NCI-H146 (cell line): ENCODE data around the gene C4orf50.
A peak's percentile ranks its signal among the peaks of the same experiment; 100 is the strongest.
"Not testable (repeated sequence)": the region's sequence is repeated elsewhere in the genome, so short reads cannot be mapped to it uniquely, and the experiment has no call there.

Source experiments
- DNase-seq: peaks from one replicate; lab custom pipeline; 2025; lab: John Stamatoyannopoulos, UW

The C4orf50 gene

DNA sequence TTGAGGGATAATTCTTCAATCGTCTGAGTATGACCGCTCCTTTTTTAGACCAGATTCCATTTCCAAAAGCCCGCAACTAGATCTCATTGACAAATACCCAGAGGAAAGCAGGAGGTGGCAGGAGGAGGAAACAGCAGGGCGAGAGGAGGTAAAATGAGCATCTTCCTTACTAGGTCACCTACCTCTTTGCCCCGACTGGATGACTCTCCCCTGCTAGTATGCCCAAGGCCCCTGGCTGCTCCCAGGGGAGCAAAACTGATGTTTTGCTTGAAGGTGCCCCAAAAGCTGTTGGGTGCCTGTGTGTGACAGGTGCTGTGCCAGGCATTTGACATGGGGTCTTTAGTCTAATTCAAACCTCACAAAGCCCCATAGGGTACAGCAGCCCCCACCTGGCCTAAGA, 48.9 kb downstream of the C4orf50 start:
- no peak for DNase-seq

DNA sequence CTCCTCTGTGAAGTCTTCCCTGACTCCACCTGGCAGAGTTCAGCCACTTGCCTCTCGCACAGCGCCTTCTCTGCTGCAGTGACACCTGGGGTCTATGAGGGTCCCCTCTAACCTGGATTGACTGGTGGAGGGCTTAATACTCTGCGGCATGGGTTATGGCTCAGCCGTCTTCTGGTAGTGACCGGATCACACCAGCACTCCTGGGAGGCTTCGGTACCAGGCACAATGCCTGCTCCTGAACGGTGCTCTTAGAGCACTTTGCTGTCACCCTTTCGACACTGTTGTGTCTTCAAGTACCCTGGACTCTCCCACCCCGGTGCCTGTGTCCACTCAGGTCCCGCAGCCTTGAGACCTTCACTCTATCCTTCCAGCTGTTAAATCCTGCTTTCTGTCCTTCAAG, 50.0 kb downstream of the C4orf50 start:
- no peak for DNase-seq

DNA sequence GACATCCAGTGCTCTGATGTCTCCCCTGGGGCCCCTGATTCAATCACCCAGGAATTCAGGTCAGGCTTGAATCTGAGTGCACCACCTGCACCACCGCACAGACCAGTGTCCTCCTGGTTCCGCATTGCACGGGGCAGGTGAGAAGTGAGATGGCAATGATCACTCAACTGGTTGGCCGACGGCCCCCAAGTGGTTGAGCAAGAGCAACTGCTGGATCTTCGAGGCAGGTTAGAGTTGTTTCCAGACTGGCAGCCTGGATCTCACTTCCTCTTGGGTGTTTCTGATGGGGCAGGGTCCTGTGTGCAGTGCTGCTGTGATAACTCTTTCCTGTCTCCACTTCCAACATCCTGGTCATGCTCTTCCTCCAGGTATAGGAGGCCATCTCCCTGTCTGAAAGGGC, 50.4 kb downstream of the C4orf50 start:
- no peak for DNase-seq

DNA sequence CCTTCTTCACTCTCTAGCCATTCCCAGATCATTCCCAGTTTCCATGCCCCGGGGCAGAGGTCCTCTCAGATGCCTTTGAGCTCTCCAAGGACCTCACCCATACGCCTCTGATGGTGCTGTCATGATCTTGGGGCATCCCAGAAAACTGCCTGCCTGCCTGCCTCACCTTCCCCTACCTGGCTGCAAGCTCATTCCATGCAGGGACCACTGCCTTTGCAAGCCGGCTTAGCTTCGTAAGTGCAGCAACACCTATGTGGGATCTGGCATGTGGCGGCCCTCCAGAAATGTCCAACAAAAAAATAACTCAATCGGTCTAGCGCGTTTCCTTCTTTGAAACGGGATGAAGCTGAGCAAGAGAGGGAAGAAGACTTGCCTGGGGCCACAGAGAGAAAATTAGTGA, 53.0 kb downstream of the C4orf50 start:
- DNase-seq: no peak

DNA sequence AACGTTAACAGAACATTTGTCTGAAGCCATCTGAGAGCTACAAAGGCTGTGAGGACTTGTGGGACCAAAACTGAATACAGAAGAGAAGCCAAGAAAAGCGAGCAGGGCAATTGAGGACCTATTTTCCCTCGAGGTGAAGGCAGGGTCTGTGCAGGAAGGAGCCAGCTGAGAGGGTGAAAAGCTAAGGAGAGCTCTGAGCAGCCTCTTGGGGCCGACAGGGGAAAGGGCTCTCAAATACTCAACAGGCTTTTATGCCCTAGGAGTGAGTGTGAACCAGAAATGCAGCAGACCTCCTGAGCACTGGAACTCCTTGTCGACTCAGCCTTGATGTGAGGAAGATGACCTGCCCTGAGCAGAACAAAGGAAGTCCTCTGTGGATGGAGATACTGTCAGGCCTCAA, 54.2 kb downstream of the C4orf50 start:
- no peak for DNase-seq

DNA sequence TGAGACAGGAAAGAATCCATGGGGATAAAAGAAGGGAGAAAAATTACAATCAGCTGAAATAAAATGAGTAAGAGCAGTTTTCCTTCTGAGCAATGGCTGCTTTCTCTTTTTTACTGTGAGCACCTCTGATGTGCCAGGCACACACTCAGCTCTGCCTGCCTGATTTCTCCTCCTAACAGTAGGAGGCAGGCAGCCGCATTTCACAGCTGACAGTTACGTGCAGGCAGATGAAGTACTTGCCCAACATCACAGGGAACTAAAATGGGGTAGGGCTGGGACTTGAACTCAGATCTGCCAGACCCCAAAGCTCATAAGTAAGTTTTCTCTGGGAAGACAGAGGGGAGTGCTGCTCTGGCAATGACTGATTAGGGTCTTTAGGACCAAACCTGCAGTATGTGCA, 54.6 kb downstream of the C4orf50 start:
- DNase-seq: no peak

DNA sequence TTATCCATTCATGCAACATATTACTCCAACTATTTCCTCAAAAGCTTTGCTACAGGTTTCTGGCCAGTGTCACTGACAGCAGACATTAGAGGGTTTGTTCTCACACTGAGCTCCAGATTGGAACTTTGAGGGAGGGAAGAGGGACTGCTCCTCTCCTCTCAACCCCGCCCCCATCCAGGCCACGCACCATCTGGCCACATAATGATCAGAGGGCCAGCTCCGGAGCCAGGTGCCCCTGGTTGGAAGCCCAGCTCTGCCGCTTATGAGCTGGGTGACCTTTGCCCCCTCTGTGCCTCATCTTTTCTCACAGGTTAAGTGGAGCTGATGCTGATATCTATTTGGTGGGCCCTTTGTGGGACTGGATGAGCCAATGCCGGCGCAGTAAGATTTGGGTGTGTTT, 55.8 kb downstream of the C4orf50 start:
- DNase-seq: peak; percentile 22

DNA sequence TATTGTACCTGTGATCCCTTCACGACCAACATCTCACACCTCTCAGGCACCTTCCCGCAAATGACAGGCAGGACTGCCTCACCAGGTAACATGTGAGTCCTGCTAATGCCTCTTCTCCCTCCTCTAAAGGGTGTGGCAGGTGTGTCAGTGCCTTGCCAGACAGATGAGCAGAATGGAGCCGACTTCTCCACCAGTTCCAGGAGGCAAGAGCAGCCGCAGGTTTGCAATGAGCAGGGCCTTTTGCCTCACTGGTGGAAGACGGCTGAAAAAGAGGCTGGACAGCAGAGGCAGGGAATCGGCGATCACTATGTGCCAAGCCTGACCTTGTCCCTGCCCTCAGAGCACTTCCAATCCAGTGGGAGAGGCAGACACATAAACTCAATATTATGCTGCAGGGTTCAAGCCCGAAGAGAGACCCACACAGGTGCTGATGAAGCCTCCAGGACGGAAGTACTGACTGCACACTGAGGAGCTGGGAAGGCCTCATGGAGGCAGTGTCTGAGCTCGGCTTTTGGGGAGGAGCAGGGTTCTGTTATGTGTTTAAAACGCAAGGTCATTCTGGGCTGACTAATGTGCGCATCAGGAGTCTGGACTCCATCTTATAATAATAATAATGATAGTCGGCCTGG, 57.9 kb downstream of the C4orf50 start:
- DNase-seq: no peak

DNA sequence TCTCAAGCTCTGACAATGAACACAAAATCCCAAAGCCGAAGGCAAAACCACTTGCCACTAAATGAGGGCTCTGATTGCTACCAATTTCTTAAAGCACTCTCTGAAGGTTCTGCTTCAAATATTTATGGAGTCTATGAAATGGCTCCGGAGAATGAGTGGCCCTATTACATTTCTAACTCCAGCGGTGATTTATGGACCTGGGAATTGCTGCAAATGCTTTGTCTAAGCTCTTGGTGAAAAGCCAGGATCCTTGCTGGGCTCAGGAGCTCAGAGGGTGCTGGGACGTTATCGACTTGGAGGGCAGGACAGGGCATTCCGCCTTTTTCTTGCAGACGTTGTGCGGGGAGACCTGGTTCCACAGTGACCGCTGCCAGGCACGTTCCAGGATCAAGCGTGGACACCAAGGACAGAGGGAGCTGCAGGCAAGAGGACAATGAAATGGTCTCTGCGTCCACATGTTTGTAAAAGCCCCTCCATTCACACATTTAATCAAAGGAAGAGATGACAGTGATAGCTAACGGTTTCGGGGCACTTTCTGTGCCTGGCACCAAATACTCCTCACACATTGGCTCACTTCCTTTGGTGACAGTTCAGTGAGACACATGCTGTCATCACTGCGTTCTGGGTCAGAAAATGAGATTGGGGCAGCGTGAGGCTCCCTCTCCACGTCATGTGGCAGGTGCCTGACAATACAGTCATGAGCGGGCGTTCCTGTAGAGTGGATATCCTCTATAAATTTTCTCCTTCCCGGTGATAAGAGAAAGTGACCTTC, 58.8 kb downstream of the C4orf50 start:
- DNase-seq: no peak

DNA sequence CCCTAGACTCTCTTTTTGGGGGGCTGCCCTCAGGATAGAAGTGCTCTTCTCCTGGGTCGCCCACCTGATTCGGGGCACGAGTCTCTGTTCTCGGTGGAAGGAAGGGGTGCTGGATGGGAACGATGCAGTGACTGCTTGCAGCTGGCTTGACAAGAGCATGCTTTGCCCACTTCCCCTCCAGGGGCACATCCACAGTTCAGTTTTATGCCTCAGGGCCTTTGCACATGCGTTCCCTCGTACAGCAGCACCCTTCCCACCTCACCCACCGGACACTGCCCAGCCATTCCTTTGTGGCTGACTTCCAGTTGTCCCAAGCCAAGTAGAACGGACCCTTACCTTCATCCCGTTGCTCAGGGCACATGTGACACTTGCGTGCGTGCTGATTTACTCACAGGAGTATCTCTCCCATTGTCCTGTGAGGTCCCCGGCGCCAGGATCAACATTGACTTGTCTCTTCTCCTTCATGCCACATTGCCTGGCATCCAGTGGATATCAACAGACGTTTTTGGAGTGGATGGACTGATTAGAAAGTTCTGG, 60.0 kb downstream of the C4orf50 start:
- no peak for DNase-seq

DNA sequence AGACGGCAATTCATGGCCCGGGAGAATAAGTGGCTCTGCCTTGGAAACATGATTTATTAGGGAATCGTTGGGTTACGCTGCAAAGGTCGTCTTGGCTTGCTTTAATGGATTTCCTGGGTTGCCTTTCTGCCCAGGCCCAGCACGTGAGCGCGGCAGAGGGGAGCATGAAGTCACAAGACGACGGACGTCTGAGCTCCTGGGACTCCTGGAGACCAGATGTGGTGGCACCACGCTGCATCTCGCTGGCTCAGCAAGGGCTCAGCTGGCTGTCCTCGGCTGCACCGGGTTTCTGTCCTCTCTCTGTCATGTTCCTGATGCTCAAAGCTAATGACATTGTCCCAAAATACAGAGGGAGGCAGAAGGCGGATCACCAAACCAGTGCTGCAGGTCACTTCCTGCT, 61.2 kb downstream of the C4orf50 start:
- no peak for DNase-seq

DNA sequence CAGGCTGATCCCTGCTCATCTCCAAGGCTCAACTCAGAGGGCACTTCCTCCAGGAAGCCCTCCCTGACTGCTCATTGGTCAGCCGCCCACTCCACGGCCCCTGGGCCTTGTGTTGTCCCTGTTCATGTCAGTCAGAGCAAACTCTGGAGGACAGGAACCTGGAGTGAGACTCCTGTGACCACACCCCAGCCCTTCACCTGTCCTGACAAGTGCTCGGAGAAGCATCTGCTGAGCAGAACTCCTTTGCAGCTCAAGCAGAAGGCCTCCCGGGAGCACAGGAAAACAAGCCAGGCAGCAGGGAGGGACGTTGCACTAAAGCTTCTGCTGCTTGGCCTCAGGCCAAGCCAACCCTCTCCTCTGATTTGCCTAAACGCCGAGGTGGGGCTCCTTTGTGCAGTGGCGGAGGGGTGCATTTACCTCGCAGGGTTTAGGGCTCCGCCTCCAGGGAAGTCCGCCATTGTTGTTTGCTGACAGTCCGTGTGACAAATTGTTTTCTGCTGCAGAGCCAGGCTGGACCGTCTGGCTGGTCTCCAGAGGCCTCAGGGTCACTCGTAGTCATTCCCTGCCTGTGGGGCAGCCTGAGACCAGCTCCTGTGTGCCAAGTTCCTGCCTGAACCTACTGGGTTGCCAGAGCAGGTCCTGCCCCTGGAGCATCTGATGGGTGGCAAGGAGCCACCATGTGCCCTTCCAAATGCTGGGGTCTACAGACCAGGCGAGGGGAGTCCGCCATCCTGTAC, 61.8 kb downstream of the C4orf50 start:
- DNase-seq: peak; percentile 98

DNA sequence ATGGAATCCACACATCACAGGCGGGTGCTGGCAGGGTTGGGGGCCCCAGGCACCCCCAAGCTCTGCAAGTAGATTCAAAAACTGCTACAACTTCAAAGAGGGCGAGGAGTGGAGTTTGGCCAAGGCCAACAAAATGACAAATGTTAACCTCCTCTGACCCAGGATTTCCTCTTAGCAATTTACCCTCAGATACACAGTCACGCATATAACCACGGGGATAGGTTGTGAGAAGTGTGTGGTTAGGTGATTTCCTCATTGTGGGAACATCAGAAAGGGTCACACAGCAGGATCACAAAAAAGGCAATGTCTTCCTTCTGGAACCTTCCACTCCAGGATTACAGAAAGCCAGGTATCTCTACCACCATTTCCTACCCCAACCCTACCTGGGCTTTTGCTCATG, 62.4 kb downstream of the C4orf50 start:
- DNase-seq: no peak

DNA sequence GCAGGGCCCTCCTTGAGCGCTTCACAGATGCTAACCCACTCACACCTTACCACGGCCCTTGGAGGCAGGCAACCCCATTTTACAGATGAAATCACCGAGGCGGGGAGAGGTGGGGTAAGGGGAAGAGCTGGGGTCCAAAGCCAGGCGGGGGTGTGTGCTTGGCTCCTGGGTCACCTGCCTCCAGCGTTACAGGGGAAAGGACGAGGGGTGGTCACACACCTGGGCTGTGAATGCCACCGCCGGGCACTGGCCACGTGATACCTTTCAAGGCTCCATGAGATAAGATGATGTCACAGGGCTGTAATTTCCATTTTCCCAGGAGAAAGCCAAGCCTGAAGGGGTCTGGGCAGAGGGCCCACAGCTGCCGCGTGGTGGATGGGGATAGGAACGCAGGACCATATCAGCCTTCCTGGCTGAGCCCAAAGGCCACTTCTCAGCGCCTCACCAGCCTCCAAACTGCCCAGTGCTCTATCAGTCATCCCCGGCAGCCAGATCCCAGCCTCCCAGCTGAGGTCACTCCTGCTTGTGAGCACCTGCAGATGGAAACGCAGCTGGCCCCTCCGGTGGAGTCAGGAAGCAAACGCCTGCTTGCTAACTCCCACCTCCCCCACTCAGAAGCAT, 62.9 kb downstream of the C4orf50 start:
- DNase-seq: peak; percentile 94

DNA sequence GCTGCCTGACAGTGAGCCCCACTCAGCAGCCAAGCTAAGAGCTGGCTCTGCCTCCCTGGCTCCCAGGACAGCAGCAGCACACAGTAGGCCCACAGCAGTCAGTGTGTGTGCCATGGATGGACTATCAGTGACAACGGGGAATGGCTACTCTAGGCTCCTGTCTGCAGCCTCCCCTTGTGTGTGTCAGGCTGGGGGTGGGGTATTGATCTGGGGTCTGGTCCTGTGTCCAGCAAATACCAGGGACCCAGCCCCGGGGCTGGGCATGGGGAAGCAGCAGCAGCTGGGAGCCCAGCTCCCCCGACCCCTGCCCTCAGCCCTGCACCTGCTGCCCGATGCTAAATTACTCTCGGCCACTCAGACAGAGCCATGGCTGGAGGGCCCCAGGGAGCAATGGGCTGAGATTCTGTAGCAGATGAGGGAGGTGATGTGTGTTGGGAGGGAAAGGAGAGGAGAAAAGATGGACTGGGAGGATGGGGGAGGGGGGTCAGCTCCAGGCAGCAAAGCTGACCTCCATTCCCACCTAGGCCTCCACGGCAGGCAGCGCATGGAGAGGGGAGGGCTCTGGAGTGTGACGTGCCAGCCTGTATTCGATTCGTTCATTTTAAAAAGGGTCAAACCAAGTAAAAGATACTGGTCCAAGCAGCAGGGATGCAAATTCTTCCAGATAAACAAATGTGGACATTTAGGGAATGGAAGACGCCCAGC, 64.0 kb downstream of the C4orf50 start:
- no peak for DNase-seq

DNA sequence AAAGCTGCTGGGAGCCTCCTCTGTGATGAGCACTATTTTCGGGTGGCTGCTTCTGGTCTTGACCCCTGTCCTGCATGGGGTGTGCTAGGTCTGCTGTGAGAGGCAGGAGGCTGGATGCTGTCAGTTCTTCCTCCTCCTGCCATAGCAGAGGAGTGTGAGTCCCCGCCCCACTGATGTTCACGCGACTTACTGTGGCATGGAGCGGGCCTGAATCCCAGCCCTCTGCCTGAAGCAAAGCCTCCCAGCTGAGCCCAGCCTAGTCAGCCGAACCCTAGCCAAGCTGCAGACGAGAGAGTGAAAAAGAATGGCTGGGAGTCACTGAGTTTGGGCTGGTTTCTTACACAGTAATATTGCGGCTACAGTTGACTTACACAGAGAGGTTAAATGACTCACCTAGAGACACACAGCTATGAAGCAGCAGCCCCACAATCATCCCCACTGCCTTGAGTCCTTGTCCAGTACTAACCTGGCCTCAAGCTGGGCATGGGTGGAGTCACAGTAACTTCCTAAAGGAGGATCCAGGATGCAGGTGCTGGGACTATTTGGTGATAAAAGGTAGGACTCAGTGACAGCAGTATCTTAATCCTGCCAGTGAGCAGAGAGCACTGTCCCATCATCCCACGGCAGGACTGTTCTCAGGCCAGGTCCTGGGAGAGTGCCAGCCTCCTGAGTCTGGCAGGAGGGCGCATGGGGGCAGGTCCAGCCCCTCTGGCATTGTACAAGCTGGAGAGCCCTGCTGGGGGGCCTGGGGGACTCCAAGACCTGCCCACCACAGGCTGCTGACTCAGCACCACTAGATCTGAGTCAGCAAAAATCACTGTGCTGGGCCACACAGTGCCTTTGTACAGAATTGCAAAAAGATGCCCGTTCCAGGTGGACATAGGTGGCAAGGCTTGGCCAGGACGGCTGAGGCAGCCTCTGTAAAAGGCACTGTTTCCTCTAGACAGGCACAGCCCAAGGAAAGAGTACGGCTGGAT, 65.0 kb downstream of the C4orf50 start:
- DNase-seq: no peak

DNA sequence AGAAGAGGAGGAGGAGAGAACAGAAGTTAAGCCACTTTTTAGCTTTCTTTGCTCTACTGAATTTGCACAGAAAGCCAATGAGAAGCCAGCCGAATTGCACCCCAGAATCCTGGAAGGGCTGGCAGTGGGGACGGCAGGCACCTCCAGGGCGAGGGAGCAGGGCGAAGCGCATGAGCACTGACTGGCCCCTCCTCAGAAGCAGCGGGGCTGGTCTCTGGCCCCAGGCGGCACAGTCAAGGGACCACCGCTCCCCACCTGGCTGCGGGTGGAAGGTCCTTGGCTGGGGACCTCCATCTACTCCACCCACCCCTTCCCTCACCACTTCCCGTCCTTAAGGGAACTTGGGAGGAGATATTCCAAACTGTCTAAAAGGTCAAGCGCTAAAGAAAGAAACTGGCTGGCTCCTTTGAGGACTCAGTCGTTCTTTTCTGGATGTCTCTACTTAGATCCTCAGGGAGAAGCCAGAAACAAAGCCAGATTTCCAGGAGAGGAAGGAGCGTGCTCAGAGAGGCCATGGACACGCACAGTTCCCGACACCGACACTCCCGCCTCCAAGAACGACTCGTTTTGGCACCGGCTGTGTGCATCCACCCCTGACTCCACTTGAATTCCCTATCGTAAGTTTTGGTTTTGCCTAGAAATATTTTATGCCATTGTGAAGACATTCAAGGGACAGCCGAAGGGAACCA, 65.8 kb downstream of the C4orf50 start:
- no peak for DNase-seq

DNA sequence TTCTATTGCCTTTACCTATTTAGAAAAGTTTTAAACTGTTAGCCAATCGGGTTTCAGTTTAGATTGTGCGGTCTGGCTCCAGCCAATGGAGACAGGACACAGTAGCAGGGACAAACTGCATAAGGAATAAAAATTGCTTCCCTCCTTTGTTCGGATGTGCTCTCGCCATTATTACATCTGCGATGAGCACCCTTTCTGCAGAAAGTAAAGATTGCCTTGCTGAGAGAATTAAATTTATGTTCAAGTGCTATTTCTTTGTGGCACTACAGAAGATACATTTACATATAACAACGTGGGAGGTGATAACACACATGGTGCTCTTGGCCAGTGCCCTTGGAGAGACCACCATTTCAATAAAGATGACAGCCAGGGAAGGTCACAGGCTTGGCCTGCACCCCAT, 71.6 kb downstream of the C4orf50 start:
- DNase-seq: not testable (repeated sequence)

DNA sequence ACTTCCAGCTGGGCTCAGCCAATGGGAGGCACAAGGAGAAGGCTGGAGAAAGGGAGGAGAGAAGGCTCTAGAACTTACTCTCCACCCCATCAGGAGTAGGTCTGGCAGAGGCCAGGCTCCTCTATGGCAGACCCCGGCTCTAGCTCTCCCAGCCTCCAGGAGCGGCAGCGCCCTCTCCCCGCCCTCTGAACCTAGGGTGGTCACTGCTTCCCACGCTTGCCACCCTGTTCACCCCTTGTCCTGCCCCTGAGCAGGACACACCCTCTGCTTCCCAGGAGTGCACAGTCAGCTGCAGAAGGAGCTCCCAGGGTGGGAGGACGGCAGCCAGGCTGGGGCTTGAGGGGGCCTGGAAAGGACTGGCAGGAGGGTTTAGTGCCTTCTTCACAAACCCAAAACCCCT, 72.3 kb downstream of the C4orf50 start:
- no peak for DNase-seq

DNA sequence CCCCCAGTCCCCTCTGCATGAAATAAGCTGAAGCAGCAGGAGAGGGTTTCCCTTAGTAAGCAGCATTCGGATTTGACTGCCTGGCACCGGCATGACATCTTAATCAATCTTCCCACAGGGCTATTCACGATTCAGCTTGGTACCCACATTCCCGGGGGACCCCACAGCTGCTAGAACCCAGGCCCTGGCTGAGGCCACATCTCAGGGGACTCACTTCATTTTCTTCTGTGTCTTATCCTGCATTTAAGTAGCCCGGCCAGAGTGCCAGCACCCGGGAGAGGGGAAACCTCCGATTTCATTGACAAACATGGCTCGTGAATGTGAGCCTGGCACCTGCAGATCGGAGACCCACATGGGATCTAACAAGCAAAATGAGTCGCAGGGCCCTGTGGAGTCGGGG, 73.1 kb downstream of the C4orf50 start:
- no peak for DNase-seq
